ENCODE data around the gene NPFF. TPM values are rescaled to one million over a fixed set of nuclear protein-coding genes. Genes with fewer than 3 reads are reported as not detected.

The NPFF gene
- total RNA-seq, 1 experiment from 2014 or later = 0.59 TPM

DNA sequence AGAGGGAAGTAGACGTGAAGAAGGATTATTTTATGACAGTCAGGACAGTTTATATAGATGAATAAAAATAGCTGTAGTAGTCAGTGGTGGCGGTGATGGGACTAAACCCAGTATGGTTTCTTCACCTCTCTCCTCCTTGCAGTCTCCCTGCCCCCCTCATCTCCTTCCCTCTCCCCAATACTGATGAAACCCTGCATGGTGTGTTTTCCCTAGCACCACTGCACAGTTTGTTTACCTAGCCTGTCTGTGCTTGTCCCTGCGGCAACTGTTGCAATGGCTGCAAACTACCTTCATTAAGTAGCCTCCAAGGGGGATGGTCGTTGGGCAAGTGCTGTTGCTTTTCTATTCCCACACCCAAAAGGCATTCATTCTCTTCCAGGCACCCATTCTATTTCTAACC is 40.6 kb downstream of the NPFF start (continued):
- TF ChIP-seq, protein P1, sequence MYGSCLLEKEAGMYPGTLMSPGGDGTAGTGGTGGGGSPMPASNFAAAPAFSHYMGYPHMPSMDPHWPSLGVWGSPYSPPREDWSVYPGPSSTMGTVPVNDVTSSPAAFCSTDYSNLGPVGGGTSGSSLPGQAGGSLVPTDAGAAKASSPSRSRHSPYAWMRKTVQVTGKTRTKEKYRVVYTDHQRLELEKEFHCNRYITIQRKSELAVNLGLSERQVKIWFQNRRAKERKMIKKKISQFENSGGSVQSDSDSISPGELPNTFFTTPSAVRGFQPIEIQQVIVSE (CRISPR knock-in tag; IDR thresholded peaks at IDR 0.05; ENCODE audit: borderline replicate concordance) = no peak
- TF ChIP-seq, protein P2, sequence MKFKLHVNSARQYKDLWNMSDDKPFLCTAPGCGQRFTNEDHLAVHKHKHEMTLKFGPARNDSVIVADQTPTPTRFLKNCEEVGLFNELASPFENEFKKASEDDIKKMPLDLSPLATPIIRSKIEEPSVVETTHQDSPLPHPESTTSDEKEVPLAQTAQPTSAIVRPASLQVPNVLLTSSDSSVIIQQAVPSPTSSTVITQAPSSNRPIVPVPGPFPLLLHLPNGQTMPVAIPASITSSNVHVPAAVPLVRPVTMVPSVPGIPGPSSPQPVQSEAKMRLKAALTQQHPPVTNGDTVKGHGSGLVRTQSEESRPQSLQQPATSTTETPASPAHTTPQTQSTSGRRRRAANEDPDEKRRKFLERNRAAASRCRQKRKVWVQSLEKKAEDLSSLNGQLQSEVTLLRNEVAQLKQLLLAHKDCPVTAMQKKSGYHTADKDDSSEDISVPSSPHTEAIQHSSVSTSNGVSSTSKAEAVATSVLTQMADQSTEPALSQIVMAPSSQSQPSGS (CRISPR knock-in tag; IDR thresholded peaks at IDR 0.05; ENCODE audit: borderline replicate concordance, low read depth) = no peak
- TF ChIP-seq JAZF1 (CRISPR knock-in tag; IDR thresholded peaks at IDR 0.05) = no peak
- no peak for TF ChIP-seq MAX (CRISPR knock-in tag; IDR thresholded peaks at IDR 0.05)
- no peak for TF ChIP-seq GRHL2 (CRISPR knock-in tag; IDR thresholded peaks at IDR 0.05; ENCODE audit: insufficient replicate concordance, severe bottlenecking)

DNA sequence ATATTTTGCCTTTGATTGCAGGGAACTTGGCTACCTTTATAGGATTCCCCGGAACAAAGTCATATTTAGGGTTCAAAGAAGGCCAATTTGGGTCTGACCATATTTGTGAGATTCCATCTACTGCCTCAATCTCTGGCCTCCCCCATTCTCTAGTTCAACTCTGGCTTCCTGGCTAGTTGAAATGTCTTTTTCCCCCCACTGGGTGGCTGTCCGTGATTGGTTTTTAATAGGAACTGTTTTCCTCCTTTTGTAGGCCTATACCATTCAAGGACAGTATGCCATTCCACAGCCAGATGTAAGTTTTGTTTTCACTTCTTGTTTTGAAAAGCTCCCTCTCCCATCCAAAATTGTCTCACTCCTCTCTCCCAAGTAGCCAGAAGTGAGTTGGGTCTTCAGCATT is 41.6 kb downstream of the NPFF start:
- Mint-ChIP-seq H3K27me3 (ENCODE audit: low read depth) (no peaks in the 10 kb centered on the region), H3K4me1 (peaks cover 26% of the 10 kb centered on the region), H3K9me3 (no peaks in the 10 kb centered on the region), H3K4me3 (no peak overlapping the region), H3K36me3 (peaks cover 96% of the 10 kb centered on the region), H3K27ac (no peak overlapping the region)
- ChIA-PET POLR2A (interaction anchor here (1.3 to 2.0 kb wide), 3 partner anchors 11 to 35 kb away, joined by 3 to 9 read pairs (median 5); partner anchors contain the start of gene TARBP2), CTCF (no interaction called here)
- no peak for DNase-seq (ENCODE audit: low spot score)
- no peak for ATAC-seq
- TF ChIP-seq, protein P3, sequence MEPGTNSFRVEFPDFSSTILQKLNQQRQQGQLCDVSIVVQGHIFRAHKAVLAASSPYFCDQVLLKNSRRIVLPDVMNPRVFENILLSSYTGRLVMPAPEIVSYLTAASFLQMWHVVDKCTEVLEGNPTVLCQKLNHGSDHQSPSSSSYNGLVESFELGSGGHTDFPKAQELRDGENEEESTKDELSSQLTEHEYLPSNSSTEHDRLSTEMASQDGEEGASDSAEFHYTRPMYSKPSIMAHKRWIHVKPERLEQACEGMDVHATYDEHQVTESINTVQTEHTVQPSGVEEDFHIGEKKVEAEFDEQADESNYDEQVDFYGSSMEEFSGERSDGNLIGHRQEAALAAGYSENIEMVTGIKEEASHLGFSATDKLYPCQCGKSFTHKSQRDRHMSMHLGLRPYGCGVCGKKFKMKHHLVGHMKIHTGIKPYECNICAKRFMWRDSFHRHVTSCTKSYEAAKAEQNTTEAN (CRISPR knock-in tag; IDR thresholded peaks at IDR 0.05) = no peak
- TF ChIP-seq ZNF425 (CRISPR knock-in tag; conservative IDR thresholded peaks at IDR 0.05) (0 out of 2 replicates have a peak, but pooled peaks have one; percentile 2), E2F1 (CRISPR knock-in tag; IDR thresholded peaks at IDR 0.05) (no peak)
- TF ChIP-seq, protein P4, sequence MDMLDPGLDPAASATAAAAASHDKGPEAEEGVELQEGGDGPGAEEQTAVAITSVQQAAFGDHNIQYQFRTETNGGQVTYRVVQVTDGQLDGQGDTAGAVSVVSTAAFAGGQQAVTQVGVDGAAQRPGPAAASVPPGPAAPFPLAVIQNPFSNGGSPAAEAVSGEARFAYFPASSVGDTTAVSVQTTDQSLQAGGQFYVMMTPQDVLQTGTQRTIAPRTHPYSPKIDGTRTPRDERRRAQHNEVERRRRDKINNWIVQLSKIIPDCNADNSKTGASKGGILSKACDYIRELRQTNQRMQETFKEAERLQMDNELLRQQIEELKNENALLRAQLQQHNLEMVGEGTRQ (CRISPR knock-in tag; IDR thresholded peaks at IDR 0.05) = no peak
- TF ChIP-seq, protein P5, sequence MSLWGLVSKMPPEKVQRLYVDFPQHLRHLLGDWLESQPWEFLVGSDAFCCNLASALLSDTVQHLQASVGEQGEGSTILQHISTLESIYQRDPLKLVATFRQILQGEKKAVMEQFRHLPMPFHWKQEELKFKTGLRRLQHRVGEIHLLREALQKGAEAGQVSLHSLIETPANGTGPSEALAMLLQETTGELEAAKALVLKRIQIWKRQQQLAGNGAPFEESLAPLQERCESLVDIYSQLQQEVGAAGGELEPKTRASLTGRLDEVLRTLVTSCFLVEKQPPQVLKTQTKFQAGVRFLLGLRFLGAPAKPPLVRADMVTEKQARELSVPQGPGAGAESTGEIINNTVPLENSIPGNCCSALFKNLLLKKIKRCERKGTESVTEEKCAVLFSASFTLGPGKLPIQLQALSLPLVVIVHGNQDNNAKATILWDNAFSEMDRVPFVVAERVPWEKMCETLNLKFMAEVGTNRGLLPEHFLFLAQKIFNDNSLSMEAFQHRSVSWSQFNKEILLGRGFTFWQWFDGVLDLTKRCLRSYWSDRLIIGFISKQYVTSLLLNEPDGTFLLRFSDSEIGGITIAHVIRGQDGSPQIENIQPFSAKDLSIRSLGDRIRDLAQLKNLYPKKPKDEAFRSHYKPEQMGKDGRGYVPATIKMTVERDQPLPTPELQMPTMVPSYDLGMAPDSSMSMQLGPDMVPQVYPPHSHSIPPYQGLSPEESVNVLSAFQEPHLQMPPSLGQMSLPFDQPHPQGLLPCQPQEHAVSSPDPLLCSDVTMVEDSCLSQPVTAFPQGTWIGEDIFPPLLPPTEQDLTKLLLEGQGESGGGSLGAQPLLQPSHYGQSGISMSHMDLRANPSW (CRISPR knock-in tag; conservative IDR thresholded peaks at IDR 0.05; ENCODE audit: low read depth) = no peak
